H9 (cell line): ENCODE data around the gene DNMT3L. TPM values are rescaled to one million over a fixed set of nuclear protein-coding genes. Genes with fewer than 3 reads are reported as not detected.

Experiments used
- DNase-seq: peaks from one replicate; pipeline ENCODE4 v3.0.0-alpha.2; 2017
- H2AFZ ChIP-seq: one replicate; pipeline ENCODE4 v1.6.1; 2013; ENCODE audit warnings: mild to moderate bottlenecking, low read length, control low read depth, moderate library complexity
- H2AK5ac ChIP-seq: 2 replicates; pipeline ENCODE4 v1.6.1; 2013; ENCODE audit warnings: low read length, control low read depth, mixed read lengths; ENCODE audit not compliant: insufficient read length
- H2BK120ac ChIP-seq: one replicate; pipeline ENCODE4 v1.6.1; 2013; ENCODE audit warnings: low read depth, mild to moderate bottlenecking, low read length, control low read depth, inconsistent platforms; ENCODE audit not compliant: poor library complexity, severe bottlenecking
- H2BK12ac ChIP-seq: 2 replicates; pipeline ENCODE4 v1.6.1; 2013; ENCODE audit warnings: low read length, control low read depth, mixed read lengths, low read depth; ENCODE audit not compliant: insufficient read length
- H2BK15ac ChIP-seq: 2 replicates; pipeline ENCODE4 v1.6.1; 2013; ENCODE audit warnings: low read depth, low read length, control low read depth
- H2BK20ac ChIP-seq: one replicate; pipeline ENCODE4 v1.6.1; 2013; ENCODE audit warnings: low read depth, mild to moderate bottlenecking, low read length, control low read depth, inconsistent platforms; ENCODE audit not compliant: poor library complexity, severe bottlenecking
- H2BK5ac ChIP-seq: 2 replicates; pipeline ENCODE4 v1.6.1; 2013; ENCODE audit warnings: low read length, control low read depth, mixed read lengths; ENCODE audit not compliant: insufficient read length
- H3K14ac ChIP-seq: 2 replicates; pipeline ENCODE4 v1.6.1; 2013; ENCODE audit warnings: low read length, control low read depth; ENCODE audit not compliant: insufficient read depth
- H3K18ac ChIP-seq: 2 replicates; pipeline ENCODE4 v1.6.1; 2013; ENCODE audit warnings: low read depth, mild to moderate bottlenecking, mixed read lengths, low read length, control low read depth; ENCODE audit not compliant: insufficient read length
- H3K23ac ChIP-seq: 2 replicates; pipeline ENCODE4 v1.6.1; 2013; ENCODE audit warnings: low read length, control low read depth, mixed read lengths, low read depth; ENCODE audit not compliant: insufficient read length
- H3K23me2 ChIP-seq: 2 replicates; pipeline ENCODE4 v1.6.1; 2013; ENCODE audit warnings: low read depth, mild to moderate bottlenecking, mixed read lengths, low read length, control low read depth; ENCODE audit not compliant: insufficient read length, poor library complexity, severe bottlenecking
- H3K27ac ChIP-seq: 2 replicates; pipeline ENCODE4 v1.5.1; 2013; ENCODE audit warnings: low read length, control low read depth, mixed read lengths, low read depth; ENCODE audit not compliant: insufficient read length
- H3K27me3 ChIP-seq: 2 replicates; pipeline ENCODE4 v1.6.1; 2013; ENCODE audit warnings: low read length, control low read depth, inconsistent platforms; ENCODE audit not compliant: insufficient read depth
- H3K4ac ChIP-seq: 2 replicates; pipeline ENCODE4 v1.6.1; 2013; ENCODE audit warnings: low read depth, mild to moderate bottlenecking, control low read depth, inconsistent platforms, low read length, moderate library complexity
- H3K4me1 ChIP-seq: 2 replicates; pipeline ENCODE4 v1.6.1; 2013; ENCODE audit warnings: low read length, control low read depth, inconsistent platforms; ENCODE audit not compliant: insufficient read depth
- H3K4me2 ChIP-seq: 2 replicates; pipeline ENCODE4 v1.6.1; 2013; ENCODE audit warnings: low read length, control low read depth, mixed read lengths; ENCODE audit not compliant: insufficient read length, insufficient read depth
- H3K56ac ChIP-seq: 2 replicates; pipeline ENCODE4 v1.6.1; 2013; ENCODE audit warnings: low read depth, mild to moderate bottlenecking, mixed read lengths, low read length, control low read depth; ENCODE audit not compliant: insufficient read length
- H3K79me1 ChIP-seq: 2 replicates; pipeline ENCODE4 v1.6.1; 2013; ENCODE audit warnings: low read depth, mild to moderate bottlenecking, moderate library complexity, low read length, control low read depth, inconsistent platforms; ENCODE audit not compliant: insufficient read depth, poor library complexity, severe bottlenecking
- H3K79me2 ChIP-seq: 2 replicates; pipeline ENCODE4 v1.6.1; 2013; ENCODE audit warnings: low read length, control low read depth, inconsistent platforms; ENCODE audit not compliant: insufficient read depth
- H3K9ac ChIP-seq: 2 replicates; pipeline ENCODE4 v1.6.1; 2013; ENCODE audit warnings: low read length, control low read depth, mixed read lengths; ENCODE audit not compliant: insufficient read length; ENCODE audit errors: extremely low read depth
- H3K9me3 ChIP-seq: one replicate; pipeline ENCODE4 v1.6.1; 2013; ENCODE audit warnings: low read depth, low read length, inconsistent platforms; ENCODE audit not compliant: control insufficient read depth
- H3T11ph ChIP-seq: one replicate; pipeline ENCODE4 v1.6.1; 2013; ENCODE audit warnings: mild to moderate bottlenecking, low read length, control low read depth, inconsistent platforms
- H4K20me1 ChIP-seq: one replicate; pipeline ENCODE4 v1.6.1; 2013; ENCODE audit not compliant: control insufficient read depth, insufficient read length, insufficient read depth
- H4K5ac ChIP-seq: 2 replicates; pipeline ENCODE4 v1.6.1; 2013; ENCODE audit warnings: low read depth, mild to moderate bottlenecking, mixed read lengths, low read length, control low read depth; ENCODE audit not compliant: insufficient read length
- H4K8ac ChIP-seq: replicated peaks from 2 replicates; pipeline ENCODE4 v1.6.1; 2013; ENCODE audit warnings: low read length, control low read depth, mixed read lengths, low read depth; ENCODE audit not compliant: insufficient read length
- H4K91ac ChIP-seq: 2 replicates; pipeline ENCODE4 v1.6.1; 2013; ENCODE audit warnings: low read depth, mild to moderate bottlenecking, moderate library complexity, mixed read lengths, low read length, control low read depth; ENCODE audit not compliant: insufficient read length
- H3K27ac Mint-ChIP-seq, 3 experiments: 2 replicates in 2 of 3; 3 replicates in 1 of 3; pipeline ENCODE4 v1.8.0; 2020 to 2021; ENCODE audit warnings: mixed read lengths in 3 of 3, mild to moderate bottlenecking in 1 of 3, moderate library complexity in 1 of 3
- H3K27me3 Mint-ChIP-seq: 2 replicates; pipeline ENCODE4 v1.8.0; 2021; ENCODE audit warnings: low read depth, mild to moderate bottlenecking, moderate library complexity, mixed read lengths
- H3K36me3 Mint-ChIP-seq, 3 experiments: 2 replicates in 2 of 3; 3 replicates in 1 of 3; pipeline ENCODE4 v1.8.0; 2020 to 2021; ENCODE audit warnings: low read depth in 3 of 3, mixed read lengths in 3 of 3; ENCODE audit not compliant: insufficient read depth in 1 of 3
- H3K4me1 Mint-ChIP-seq, 2 experiments: 2 replicates each; pipeline ENCODE4 v1.8.0; 2020; ENCODE audit warnings: mixed read lengths in 2 of 2
- H3K4me3 Mint-ChIP-seq, 2 experiments: 2 replicates in 1 of 2; 3 replicates in 1 of 2; pipeline ENCODE4 v1.8.0; 2020 to 2021; ENCODE audit warnings: mild to moderate bottlenecking in 2 of 2, mixed read lengths in 2 of 2, moderate library complexity in 1 of 2
- H3K9me3 Mint-ChIP-seq, 2 experiments: 2 replicates in 1 of 2; 3 replicates in 1 of 2; pipeline ENCODE4 v1.8.0; 2020; ENCODE audit warnings: mild to moderate bottlenecking in 2 of 2, mixed read lengths in 2 of 2, moderate library complexity in 1 of 2
- WGBS: extraction: QIAGEN DNeasy Blood & Tissue Kit; methylation state at CpG from one replicate; pipeline ENCODE4 v1.1.7; 2013; ENCODE audit warnings: missing lambda C conversion rate, low lambda C conversion rate, mixed read lengths; ENCODE audit not compliant: insufficient read length; ENCODE audit errors: extremely low coverage; 5-methylcytosine and 5-hydroxymethylcytosine counted together
- total RNA-seq: library from RNA; stranded (reverse); gene quantifications from 2 replicates; pipeline ENCODE4 v1.2.1, GENCODE V29; 2021
- TF ChIP-seq, protein P1 (sequence below): fragments of 200-600 bp; sonication (generic); conservative IDR thresholded peaks from 3 replicates; pipeline ENCODE4 v1.8.0; 2021; ENCODE audit warnings: antibody characterized with exemption, mild to moderate bottlenecking

The DNMT3L gene
- total RNA-seq, 1 experiment from 2014 or later = 0.77 TPM

- no peak for DNase-seq
These were observed 39.4 kb upstream of the DNMT3L start for GRCh38 chr21:44301141-44301540.

More at GRCh38 chr21:44301141-44301540, 39.4 kb upstream of the DNMT3L start:
- Histone ChIP-seq H3K9me3 (no peaks in the 10 kb centered on the region), H3K23me2 (peaks cover 5% of the 10 kb centered on the region), H4K20me1 (no peaks in the 10 kb centered on the region), H2BK20ac (no peak overlapping the region), H3K4me1 (no peaks in the 10 kb centered on the region; the same call in 1 of the 2 replicates), H3K27ac (no peak overlapping the region), H3K56ac (no peak overlapping the region), H2AFZ (no peak overlapping the region), H3K4ac (no peak overlapping the region), H3K14ac (no peak overlapping the region), H2AK5ac (no peak overlapping the region), H3K4me2 (peak overlapping the region; percentile 44), H4K5ac (no peak overlapping the region), H3K79me2 (no peaks in the 10 kb centered on the region), H3K79me1 (no peaks in the 10 kb centered on the region), H3K18ac (no peak overlapping the region), H2BK5ac (no peak overlapping the region), H2BK120ac (no peak overlapping the region), H2BK15ac (no peak overlapping the region), H4K91ac (no peak overlapping the region), H3K9ac (no peak overlapping the region), H2BK12ac (no peak overlapping the region), H3T11ph (no peak overlapping the region), H3K27me3 (no peaks in the 10 kb centered on the region), H4K8ac (no peak overlapping the region), H3K23ac (no peak overlapping the region)
- Mint-ChIP-seq H3K27ac (no peak overlapping the region), H3K36me3 (peaks cover 0 to 2% (median 0%) of the 10 kb centered on the region in 3 experiments; a peak in 1 of 7 replicates), H3K4me3 (peak overlapping the region; percentile 66 to 80), H3K4me1 (peaks cover 18 to 32% of the 10 kb centered on the region in 2 experiments), H3K27me3 (peaks cover 11% of the 10 kb centered on the region), H3K9me3 (no peaks in the 10 kb centered on the region)
- WGBS = no CpG with 5 or more reads among the region's 13 CpGs
- TF ChIP-seq, protein P1, sequence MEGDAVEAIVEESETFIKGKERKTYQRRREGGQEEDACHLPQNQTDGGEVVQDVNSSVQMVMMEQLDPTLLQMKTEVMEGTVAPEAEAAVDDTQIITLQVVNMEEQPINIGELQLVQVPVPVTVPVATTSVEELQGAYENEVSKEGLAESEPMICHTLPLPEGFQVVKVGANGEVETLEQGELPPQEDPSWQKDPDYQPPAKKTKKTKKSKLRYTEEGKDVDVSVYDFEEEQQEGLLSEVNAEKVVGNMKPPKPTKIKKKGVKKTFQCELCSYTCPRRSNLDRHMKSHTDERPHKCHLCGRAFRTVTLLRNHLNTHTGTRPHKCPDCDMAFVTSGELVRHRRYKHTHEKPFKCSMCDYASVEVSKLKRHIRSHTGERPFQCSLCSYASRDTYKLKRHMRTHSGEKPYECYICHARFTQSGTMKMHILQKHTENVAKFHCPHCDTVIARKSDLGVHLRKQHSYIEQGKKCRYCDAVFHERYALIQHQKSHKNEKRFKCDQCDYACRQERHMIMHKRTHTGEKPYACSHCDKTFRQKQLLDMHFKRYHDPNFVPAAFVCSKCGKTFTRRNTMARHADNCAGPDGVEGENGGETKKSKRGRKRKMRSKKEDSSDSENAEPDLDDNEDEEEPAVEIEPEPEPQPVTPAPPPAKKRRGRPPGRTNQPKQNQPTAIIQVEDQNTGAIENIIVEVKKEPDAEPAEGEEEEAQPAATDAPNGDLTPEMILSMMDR = no peak
